HG02623 (cell line): ENCODE measurements around the gene SLC7A1.

ENCODE experiments used
- ATAC-seq: cut with Tn5 transposase; IDR thresholded peaks from one replicate; pipeline ENCODE4 v1.9.1; 2021; ENCODE audit warnings: moderate library complexity; ENCODE audit not compliant: unreplicated experiment

Gene SLC7A1

DNA sequence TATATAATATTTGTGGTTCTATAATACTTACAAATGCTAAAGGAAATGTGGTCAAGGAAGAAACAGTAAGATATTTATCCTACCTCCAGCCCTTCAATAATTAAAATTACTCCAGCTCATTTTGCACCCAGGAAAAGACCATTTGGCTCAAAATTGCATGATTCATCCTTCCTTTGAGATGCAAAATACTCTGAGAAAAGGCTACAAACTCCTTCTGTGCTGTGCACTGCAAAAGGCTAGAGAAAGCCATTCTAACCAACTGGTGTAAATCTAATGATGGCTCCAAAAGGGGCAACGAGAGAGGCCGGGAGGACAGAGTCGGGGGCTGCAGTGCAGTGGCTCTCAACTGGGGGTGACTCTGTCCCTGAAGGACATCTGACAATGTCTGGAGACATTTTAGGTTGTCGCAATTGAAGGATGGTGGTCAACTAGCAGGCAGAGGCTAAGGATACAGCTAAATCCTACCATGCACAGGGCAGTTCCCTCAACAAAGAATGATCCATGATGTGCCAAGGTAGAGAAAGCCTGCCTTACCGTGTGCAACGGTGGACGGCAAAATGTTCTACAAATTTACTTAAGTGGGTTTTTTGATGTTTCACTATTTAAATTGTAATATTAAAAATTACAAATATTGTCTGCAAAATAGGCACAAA, 32.6 kb downstream of the SLC7A1 start:
- no peak for ATAC-seq

DNA sequence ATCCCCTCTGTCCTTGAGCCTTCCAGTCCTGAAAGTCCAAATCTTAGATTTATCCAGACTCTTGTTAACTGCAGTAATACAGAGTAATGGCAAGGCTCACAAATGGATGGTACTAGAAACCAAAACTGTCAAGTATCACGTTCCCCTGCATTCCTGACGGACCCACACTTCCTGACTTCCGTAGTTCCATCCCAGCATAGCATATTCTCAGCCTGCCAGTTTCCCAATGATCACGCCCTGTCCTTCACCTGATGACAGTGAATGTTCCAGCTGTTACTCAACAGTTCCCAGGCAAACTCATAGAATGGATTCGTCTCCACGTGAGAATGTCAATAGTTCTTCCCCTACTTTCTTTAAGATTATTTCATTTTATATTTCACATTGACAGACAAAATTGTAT, 33.6 kb downstream of the SLC7A1 start:
- ATAC-seq, result no peak

DNA sequence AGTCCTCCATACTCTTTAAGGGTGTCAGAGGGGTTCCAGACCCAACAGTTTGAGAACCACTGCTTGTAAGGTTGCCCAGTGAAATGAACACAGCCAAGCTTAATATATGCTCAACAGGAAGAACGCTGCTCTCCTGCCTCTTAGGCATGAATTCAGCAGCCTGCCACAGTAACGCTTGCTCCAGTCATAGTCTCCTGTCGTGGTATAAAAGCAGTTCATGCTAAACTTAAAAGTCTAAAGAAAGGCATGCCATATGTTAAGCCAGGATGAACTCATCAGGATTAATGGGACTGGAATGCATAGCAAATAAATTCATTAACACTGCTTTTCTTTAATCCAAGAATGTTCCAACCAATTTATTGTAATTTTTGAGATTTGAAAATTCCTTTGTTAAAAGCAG, 38.7 kb downstream of the SLC7A1 start:
- ATAC-seq, result no peak

DNA sequence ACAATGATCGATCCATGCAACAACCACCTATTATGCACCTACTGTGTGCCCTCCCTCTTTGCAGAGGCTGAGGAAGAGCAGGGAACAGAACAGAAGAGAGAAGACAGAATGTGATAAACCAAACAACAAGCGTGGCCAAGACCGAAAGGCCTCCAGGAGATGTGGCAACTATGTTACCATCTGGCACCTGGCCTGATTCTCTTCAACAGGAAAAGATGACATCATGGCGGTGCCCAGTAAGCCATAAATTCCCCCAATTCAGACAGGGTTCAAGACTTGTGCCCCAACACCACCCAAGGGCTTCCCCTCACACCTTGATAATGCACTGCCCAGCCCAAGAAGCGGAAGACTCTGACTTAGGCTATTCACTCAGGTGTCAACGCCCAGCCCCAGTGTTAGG, 44.3 kb downstream of the SLC7A1 start:
- ATAC-seq, result no peak

DNA sequence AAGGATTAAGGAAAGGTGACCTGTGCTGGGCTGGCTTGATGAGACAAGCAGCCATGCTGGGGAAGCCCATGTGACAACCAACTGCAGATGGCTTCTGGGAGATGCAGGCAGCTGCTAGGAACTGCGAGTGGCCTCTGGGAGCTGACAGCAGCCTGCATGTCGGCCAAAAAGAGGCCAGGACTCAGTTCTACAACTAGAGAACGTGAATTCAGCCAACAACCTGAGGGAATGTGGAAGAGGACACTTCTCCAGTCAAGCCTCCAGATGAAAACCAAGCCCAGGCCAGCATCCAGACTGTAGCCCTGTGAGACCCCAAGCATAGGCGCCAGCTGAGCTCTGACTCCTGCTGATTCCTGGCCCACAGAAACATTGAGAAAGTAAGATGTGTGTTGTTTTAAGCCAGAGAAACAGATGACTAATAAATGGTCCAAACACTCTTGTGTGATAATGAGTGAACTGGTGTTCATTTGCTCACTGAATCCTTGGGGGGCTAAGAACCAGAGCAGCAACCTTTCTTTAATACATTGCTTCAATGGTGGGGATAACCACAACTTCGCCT, 45.0 kb downstream of the SLC7A1 start:
- ATAC-seq, result no peak

DNA sequence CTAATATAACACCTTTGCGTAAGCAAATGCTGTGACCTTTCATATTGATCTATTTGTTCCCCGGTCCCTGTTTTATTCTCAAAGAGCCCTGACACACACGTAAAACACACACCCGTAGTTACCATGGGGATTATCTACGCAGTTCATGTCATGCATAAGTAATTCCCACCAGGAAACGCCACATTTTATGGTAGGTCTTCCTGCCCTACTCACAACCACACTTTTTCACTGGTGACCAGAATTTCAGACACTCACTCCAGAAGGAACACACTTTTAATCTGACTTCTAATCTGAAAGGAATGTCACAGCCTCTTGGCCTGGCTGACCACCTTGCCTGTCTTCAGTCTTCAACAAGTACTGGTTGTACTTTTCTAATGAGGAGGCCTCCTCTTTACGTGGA, 46.8 kb downstream of the SLC7A1 start:
- no peak for ATAC-seq

DNA sequence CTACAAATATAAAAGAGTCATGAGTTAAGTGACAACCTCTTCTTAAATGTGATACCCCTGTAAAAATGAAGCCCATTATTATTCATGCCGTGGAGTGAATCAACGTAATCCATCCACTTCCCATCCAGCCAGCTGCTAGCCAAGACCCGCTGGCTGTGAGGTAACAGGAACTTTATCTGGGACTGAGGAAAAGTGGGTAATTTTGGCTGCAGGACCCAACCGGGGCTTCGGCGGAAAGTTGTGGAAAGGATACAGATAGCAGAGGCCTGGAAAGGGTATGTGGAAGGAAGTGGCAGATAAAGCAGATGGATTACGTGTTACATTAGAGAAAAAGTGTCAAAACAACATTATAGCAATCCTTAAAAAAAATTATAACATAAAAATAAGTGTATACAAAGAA, 48.3 kb downstream of the SLC7A1 start:
- no peak for ATAC-seq

DNA sequence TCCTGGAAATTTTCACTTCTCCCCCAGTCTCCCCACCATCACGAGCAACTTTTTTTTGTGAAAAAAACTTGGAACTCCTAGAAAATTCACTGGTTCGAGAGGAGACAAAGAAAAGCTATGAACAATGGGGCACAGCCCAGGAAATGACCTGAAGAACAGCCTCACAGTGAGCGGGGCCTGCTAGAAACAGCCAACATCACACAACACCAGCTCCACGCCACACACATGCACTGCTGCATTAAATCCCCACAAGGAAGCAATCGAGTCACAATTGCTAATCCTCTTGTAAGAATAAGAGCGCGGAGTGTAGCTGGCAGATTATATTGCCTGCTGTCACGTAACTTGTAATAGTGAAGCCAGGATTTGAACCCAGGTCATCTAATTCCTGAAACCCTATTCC, 48.8 kb downstream of the SLC7A1 start:
- ATAC-seq, result no peak

DNA sequence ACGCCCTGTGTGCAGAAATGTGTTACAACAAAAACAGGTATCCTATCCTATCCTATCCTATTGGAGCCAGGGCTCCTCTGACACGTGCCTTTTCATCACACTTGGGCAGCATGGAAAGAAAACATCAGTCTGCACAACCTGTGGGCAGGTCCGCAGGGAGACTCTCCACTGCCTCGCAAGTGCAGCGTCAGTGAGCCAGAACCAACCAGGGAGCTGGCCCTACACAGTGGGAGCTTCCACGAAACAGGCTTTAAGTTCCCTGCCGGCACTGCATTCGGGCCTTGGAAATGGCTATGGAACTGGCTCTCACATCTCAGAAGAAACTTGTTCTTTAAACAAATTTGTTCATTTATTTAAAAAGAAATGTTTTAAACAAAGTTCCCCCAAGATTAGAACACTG, 49.5 kb downstream of the SLC7A1 start:
- ATAC-seq, result no peak

DNA sequence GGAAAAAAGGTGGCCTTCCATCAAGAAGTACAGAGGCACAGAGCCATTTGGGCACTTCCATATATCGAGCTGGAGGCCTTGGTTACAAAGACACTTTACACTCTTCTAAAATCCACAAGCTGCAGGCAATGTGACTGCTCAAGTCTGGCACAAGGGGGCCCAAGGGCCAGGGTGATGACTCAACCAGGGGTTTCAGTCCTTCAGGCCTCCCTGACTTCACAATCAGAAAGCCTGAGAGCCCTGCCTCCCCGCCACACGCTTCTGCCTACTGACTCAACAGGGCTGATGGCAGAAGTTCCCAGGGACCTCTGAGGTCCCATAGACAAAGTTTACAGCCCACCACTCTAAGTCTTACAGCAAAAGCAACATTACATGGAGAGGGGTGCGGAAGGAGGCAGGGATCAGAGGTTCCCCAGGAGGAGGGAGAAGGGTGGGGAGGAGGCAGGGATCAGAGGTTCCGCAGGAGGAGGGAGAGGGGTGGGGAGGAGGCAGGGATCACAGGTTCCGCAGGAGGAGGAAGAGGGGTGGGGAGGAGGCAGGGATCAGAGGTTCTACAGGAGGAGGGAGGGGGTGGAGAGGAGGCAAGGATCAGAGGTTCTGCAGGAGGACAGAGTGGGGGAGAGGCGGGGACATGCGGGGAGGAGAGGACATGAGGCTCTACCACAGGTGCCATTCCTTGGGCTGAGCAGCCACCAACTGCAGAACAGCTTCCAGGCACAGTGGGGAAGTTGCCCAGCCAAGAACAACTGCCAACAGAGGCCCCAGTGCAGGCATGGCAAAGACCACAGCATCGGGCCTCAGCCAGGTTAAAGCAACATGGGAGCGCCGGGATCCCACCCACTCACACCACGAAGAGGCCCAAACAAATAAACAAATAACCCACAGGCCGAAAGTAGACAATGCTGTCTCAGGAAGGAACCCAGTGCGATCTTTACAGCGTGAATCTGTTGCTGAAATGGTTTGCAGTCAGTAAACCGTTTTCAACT, 52.0 kb downstream of the SLC7A1 start:
- peak; percentile 98 for ATAC-seq

DNA sequence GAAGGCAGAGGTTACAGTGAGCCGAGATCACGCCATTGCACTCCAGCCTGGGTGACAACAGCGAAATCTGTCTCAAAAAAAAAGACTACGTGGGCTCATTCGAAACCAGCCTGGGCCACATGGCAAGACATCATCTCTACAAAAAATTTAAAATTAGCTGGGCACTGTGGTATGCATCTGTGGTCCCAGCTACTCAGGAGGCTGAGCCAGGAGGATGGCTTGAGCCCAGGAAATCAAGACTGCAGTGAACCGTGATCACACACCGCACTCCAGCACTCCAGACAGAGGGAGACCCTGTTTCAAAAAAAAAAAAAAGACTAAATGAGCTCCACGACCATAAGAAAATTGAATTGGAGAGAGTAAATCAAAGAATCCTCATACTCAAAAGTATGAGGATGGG, 53.1 kb downstream of the SLC7A1 start:
- ATAC-seq, result no peak

DNA sequence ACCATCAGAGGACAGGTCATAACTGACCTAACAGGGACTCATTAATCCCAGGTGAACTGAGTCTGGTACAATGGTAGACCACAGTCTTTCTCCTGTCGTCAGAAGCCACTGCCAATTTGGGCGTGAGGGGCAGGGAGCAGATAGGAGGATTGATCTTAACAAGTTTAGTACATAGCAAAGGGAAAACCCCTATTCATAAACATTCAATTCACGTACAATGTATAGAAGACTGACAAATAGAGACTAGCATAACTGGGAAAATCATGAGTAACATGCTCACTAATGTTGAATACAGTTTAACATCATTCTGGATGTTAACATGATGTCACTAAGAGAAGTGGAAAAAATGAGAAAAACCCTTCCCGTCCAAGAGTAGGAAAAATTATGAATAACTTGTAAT, 54.1 kb downstream of the SLC7A1 start:
- ATAC-seq, result no peak

DNA sequence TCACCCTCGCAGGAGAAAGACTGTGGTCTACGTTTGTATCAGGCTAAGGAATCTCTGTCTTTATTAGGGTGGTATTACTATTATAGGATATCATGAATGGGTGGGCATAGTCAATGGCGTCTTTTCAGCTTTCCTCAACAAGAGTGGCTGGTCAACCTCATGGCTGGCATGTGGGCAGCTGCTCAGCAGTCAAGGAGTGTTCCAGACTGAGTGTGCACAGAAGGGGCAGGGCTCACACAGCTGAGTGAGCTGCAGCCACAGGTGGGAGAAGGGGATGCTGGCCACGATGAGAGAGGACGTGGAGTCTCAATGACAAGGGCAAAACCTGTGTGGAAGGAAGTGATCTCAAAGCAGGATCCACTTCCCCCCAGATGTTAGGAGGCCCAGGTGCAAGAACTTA, 54.7 kb downstream of the SLC7A1 start:
- ATAC-seq, result no peak

DNA sequence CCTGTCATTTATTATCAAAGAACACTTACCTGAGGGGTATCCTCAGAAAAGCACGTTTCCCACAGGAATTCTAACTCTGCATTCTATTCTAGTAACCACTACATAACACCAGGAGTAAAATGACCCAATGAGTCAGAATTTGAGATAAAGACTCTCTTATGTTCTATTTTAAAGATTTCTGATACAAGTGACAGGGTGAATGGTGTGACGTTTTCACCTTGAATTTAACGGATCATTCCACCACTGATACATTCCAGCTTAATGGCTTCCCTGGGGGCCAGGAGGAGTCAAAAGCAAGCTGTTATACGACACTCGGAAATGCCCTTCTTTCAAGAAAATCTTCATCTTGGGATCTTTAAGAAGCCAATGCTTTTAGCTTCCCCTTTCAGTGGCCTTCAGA, 55.2 kb downstream of the SLC7A1 start:
- no peak for ATAC-seq

DNA sequence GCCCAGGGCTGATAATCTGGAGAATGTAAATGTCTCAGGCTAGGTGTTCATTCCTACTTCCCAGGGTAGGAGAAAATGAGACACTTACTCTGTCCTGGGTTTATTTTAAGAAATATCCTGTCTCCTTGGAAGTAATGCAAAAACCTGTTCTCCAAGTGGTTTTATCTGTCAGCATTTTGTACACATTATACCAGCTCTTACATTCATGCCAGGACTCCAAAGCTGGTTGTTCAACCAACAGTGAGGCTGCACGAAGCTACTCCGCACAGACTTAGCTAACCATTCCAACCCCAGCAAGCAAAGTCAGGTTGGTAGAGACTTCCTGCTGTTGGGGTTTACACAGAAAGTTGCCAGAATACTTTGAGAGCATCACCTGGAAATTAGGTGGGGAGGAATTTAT, 55.6 kb downstream of the SLC7A1 start:
- ATAC-seq, result no peak

DNA sequence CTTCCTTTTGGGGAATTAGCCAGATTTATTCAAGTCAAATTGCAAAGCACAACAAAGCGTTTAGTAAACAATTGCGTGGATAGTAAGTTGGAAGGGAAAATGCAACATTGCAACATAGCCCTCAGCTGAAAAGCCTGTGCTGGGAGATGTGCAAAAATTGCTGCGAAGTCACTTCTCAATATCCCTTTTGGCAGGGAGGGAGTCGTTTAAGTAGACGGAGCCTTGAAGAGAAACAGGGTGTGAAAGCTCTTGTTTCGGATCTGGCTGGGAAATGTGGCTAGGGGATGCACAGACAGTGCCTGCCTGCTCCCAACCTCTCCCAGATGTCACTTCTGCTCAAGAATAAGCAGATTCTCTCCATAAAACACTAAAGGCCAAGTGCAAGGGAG, 56.8 kb downstream of the SLC7A1 start:
- no peak for ATAC-seq

DNA sequence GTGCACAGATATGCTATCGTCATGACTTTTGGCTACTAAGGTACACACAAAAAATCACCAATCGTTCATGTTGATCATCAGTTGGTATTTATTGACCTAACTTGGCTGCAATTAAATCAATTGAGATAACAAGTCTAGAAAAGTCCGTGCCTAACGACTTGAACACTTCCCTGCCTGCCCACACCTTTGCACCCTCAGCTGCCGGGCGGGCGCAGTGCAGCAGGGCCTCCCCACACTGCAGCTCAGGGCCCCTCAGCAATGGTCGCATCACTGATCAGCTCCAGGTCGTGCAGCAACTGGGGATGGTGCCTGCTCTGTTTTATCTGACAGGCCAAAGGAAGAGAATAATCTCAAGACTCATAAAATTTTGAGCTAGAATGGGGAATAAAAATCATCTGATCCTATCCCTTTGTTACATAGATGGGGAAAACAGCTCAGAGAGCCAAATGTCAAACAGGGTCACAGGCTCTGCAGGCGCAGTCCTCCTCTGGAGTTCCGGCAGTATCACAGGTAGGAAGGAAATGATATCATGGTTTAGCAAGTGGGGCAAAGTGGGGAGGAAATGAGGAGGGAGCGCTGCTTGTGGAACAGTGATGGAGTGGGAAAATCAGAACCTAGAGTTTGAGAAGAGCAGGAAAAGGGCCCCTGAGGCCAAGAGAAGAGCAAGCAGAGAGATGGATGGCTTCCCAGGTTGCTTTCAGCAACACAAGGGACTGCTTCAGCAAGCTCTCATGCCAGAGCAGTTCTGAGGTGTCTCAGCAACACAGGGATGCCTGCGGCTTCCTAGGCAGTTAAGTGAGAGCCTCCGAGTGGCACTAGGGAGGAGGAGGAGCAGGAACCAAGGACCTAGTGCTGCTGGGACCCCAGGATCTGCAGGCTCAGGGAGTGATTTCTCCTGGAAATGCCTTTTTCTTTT, 57.5 kb downstream of the SLC7A1 start:
- no peak for ATAC-seq

DNA sequence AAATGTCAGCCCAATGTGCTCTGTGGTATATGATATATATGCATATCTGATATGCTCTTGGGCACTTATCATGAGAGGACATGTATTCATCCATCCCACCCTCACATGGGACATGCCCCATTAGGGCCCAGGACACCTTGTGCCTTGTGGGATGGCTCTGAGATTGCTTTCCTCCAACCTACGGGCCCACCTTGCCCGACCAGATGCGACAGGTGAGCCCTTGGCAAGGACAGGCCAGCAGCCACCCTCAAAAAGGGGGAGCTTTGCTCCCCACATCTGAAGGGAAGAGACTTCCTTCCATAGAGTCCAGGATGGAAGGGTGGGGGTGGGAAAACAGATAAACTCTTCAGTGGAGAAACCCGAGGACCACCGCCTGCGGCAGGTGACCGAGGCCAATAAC, 58.6 kb downstream of the SLC7A1 start:
- ATAC-seq, result no peak

DNA sequence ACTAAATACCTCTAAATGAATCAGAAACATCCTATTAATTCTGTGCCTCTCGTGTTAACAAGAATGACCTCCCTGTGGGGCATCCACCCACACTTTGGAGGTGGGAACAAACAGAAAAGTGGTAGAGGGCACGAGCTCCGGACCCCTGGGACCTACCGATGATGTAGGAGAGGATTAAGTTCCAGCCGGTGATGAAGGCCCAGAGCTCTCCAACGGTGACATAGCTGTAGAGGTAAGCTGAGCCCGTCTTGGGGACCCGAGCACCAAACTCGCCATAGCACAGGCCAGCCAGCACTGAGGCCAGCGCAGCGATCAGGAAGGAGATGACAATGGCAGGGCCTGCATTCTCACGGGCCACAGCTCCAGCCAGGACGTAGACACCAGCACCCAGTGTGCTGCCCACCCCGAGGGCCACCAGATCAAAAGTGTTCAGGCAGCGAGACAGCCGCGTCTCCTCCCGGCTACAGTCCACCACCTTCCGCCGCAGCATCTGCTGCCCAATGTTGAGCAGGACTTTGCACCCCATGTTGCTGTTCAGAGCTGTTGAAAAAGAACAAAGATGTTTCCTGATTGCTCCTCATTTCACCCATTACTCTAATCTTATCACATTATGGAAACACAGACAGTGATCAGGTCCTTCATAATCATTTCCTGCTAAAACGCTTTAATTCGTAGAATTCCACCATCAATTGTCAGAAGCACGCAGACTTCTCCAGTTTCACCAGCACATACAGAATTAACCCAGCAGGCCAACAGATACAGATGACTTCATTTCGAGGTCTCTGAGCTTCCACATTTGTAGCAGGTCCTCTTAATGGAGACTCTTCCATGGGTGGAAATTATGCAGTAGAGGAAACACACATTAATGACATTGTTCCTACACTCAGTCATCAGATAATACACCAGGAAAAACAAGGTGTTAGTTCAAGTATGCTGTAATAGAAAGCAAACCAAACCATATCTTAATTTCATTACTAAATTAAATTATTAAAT, 59.5 kb downstream of the SLC7A1 start:
- ATAC-seq, result no peak

DNA sequence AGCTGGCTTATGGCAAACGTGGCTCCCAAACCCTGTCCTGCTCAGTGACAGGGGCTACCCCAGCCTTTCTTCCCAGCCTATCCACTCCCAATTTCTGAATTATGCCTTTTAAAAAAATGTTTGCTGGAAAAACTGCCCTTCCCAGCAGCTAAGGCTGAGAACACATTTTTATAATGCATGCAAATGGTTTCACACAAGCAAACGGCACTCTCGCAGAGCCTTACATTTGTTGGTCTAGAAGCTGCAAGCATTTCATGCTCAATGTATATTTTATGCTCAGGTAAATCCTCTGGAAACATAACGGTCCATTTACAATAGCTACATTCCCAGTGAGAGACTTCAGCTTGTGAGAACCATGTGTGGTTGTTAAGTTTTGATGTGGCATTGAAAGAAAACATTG, 61.4 kb downstream of the SLC7A1 start:
- no peak for ATAC-seq
